Left forelimb (tissue), 1 donor: ENCODE measurements around the gene MOV10.

ENCODE experiments used
- DNase-seq: peaks from one replicate; pipeline ENCODE4 v3.0.0-alpha.2; 2018; ENCODE audit warnings: low spot score

The MOV10 gene

GRCh38 chr1:112675728-112676381, 1.4 kb downstream of the MOV10 start:
- DNase-seq, result no peak

- DNase-seq, result no peak
These were observed 2.1 kb downstream of the MOV10 start for GRCh38 chr1:112676543-112676942.

GRCh38 chr1:112677501-112677900, 3.0 kb downstream of the MOV10 start:
- DNase-seq, result no peak

- DNase-seq, result no peak
These were observed 4.1 kb downstream of the MOV10 start for GRCh38 chr1:112678605-112679004.

DNA sequence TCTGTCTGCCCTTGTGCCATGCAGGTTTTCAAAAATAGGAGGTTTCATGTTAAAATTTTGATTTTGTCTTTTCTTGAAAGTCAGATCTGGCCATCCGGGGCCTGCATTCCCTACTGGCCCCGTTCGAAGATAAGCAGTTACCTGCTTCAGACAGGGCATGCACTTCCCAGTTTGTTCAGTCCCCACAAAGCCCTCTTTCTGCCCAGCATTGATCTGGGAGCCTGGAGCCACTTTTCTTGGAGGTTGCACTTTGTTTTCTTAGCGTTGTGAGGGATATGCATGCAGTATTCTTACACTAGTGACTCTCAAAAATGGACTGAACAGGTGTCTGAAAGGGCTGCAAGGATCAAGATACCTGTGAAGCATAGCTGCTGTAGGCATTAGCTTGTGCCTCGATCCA, 11.5 kb downstream of the MOV10 start:
- no peak for DNase-seq

DNA sequence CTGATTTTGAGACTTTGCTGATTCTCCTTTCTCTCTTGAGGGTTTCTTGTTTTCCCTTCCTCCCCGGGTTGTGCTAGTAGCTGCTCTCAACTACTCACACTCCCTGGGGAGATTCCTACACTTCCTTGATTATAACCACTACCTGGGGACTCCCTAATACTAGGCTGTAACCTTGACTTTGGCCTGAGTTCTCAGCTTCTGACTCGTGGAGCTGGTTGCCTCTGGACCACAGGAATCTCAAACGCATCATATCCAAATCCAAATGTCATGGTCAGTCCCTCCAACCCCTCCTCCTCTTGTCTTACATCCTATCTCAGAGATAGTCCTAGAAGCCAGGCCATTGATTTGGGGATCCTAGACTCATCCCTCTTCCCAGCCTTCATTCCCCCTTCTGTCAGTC, 12.0 kb downstream of the MOV10 start:
- no peak for DNase-seq

DNA sequence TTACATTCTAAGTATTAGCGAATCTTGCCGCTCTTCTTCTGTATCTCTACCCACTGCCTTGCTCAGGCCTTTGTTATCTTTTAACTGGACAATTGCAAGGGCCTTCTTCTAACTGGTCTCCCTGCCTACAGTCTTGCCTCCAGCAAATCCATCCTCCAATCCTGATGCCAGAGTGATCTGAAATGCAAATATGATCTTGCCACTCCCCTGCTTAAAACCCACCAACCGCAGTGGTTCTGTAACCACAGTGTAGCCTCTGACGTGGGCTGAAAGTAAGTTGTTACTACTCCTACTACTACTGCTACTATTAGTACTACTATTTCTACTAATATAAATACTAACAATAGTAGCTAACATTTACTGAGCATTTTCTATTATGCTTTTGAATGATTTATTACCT, 12.4 kb downstream of the MOV10 start:
- no peak for DNase-seq

- no peak for DNase-seq
These were observed 12.9 kb downstream of the MOV10 start for GRCh38 chr1:112687361-112687760.

DNA sequence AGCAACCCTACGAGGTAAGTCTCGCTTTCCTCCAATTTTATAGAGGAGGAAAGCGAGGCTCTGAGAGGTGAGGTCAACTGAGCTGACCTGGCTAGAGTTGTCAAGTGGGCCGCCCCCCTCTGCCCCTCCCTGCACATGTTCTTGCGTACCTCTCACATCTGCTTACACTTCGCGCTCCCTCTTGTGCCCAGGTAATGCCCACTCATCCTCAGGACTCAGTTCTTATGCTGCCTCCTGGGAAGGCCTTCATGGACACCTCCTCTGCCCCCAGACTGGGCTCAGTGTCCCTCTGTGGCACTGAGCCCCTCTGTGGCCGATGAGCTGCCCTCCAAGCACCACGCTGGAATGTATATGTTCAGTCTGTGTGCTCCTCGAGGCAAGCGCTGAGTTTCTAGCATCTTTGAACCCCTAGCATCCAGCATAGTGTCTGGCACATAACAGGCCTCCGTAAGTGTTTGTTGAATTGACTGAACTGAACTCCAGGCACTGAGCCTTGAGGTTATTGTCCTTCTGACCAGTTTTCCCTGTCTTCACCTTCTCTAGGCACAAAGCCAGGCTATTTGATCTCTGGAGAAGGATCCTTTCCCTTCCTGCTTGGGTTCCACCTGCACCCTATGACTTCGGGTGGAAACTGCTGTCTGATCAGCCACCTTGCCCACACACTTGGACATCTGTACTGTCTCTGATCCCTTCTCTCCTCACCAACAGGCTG, 13.5 kb downstream of the MOV10 start:
- DNase-seq, result no peak

DNA sequence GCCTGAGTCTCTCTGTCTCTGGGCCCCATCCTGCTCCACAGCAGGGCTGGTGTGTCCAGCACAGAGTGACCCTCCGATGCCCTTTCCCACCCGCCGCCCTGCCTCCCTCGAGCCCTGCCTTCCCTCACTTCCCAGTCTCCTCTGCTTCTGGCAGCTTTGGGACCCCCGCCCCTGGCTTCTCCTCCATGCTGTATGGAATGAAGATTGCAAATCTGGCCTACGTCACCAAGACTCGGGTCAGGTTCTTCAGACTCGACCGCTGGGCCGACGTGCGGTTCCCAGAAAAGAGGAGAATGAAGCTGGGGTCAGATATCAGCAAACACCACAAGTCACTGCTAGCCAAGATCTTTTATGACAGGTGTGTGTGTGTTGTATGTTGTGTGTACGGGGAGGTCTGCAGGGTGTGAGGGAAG, 14.3 kb downstream of the MOV10 start:
- DNase-seq, result no peak

- no peak for DNase-seq
These were observed 14.9 kb downstream of the MOV10 start for GRCh38 chr1:112689196-112689841.

DNA sequence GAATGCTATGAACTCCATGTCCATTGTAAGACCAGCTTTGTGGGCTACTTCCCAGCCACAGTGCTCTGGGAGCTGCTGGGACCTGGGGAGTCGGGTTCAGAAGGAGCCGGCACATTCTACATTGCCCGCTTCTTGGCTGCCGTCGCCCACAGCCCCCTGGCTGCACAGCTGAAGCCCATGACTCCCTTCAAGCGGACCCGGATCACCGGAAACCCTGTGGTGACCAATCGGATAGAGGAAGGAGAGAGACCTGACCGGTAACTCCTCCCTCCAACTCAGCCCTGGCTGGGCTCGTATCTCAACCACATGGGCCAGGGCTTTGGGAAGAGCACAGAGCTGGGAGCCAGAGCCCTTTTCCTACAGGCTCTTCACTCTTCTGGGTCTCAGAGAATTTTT, 15.4 kb downstream of the MOV10 start:
- DNase-seq, result no peak

DNA sequence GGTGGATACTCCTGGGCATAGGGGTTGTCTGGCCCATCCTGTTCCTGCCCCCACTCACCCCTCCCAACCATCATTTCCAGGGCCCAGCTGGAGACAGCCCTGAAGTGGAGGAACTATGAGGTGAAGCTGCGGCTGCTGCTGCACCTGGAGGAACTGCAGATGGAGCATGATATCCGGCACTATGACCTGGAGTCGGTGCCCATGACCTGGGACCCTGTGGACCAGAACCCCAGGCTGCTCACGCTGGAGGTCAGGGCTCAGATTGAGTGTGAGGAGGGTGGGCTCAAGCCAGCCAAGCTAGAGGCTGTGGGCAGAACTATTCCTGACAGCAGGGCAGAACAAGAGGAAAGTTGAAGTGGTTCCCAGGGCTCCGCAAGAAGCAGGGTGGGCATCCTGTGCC, 18.2 kb downstream of the MOV10 start:
- no peak for DNase-seq

GRCh38 chr1:112693821-112694220, 19.4 kb downstream of the MOV10 start:
- no peak for DNase-seq

DNA sequence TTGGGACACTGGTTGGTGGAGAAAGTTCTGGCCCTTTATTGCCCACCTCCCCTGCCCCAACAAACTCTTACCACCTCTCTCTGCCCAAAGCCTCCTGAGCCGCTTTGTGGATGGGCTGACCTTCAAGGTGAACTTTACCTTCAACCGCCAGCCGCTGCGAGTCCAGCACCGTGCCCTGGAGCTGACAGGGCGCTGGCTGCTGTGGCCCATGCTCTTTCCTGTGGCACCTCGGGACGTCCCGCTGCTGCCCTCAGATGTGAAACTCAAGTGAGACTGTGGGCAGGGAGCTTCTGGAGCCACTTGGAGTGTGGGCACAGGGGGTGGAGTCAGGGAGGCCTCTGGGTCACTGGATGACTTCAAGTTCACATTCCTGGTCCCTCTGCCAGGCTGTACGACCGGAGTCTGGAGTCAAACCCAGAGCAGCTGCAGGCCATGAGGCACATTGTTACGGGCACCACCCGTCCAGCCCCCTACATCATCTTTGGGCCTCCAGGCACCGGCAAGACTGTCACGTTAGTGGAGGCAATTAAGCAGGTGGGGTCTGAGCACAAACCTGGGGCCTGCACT, 20.0 kb downstream of the MOV10 start:
- DNase-seq, result no peak

- no peak for DNase-seq
These were observed 20.8 kb downstream of the MOV10 start for GRCh38 chr1:112695276-112695675.

GRCh38 chr1:112696578-112697314, 22.3 kb downstream of the MOV10 start:
- DNase-seq, result no peak

DNA sequence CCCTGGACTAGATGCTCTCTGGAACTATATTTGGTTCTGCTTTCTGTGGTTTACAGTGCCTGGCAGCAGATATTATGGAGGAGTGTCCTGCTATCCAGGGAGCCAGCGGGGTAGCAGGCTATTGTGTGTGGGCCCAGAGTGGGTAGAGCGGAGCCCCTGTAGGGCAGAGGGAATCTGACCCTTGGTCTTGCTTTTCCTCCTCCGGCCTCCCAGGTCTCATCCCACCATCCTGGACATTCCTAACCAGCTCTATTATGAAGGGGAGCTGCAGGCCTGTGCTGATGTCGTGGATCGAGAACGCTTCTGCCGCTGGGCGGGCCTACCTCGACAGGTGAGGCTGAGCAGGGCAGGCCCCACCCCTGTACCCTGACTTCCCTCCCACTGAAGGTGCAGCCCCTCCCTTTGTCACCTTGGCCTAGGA, 23.3 kb downstream of the MOV10 start:
- no peak for DNase-seq

DNA sequence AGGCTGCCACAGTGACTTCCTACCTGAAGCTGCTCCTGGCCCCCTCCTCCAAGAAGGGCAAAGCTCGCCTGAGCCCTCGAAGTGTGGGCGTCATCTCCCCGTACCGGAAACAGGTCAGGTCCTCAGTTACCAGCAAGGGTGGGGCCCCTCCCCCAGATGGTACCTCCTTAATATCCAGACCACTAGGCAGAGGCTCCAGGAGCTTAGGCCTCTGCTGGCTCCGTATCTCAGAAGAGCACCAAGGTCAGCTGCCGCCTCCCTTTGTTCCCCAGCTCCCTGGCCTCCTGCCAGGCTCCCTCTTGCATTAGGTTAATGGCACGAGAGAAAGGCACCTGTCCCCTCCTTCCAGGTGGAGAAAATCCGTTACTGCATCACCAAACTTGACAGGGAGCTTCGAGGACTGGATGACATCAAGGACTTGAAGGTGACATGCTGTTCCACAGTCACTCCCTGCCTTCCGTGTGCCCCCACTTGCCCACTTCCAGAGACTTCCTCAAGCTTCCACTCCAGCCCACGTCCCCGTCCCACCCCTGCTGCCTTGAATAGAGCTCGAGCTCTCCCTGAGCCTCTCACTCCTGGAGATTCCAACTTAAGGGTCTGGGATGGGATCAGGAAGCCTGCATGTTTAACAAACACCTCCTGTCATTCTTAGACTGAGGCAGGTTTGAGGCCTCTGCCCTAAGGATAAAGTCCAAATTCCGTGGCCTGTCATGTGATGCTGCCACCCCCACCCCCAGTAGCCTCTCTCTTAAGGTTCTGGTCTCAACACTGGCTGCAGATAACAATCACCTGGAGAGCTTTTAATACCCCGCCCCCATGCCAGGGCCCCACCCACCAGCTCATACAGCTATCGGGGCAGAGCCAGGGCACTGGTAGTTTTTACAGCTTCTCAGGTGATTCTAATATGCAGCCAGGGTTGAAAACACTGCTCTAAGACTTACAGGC, 24.2 kb downstream of the MOV10 start:
- DNase-seq, result no peak

- no peak for DNase-seq
These were observed 25.1 kb downstream of the MOV10 start for GRCh38 chr1:112699425-112700144.
